Measurements from ENCODE around the gene FHIT. TPM values are rescaled to one million over a fixed set of nuclear protein-coding genes. Genes with fewer than 3 reads are reported as not detected.

FHIT gene
- total and polyA plus RNA-seq, 9 donors, result 5.1 to 11.8 (median 9.5) TPM

DNA sequence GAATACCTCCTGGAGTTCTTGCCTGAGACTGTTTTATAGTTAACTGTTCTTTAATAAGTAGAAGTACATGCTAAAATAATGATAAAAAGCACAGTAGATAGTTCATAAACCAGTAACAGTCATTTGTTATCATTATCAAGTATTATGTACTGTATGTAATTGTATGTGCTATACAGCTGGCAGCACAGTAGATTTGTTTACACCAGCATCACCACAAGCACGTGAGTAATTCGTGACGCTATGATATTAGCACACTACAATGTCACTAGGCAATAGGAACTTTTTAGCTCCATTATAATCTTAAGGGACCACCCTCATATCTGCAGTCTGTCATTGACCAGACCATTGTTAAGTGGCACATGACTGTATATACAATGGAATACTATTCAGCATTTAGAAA lies 534.7 kb downstream of the FHIT start:
- no peak overlapping the region for H3K4me3 ChIP-seq
- TF ChIP-seq, protein P1, sequence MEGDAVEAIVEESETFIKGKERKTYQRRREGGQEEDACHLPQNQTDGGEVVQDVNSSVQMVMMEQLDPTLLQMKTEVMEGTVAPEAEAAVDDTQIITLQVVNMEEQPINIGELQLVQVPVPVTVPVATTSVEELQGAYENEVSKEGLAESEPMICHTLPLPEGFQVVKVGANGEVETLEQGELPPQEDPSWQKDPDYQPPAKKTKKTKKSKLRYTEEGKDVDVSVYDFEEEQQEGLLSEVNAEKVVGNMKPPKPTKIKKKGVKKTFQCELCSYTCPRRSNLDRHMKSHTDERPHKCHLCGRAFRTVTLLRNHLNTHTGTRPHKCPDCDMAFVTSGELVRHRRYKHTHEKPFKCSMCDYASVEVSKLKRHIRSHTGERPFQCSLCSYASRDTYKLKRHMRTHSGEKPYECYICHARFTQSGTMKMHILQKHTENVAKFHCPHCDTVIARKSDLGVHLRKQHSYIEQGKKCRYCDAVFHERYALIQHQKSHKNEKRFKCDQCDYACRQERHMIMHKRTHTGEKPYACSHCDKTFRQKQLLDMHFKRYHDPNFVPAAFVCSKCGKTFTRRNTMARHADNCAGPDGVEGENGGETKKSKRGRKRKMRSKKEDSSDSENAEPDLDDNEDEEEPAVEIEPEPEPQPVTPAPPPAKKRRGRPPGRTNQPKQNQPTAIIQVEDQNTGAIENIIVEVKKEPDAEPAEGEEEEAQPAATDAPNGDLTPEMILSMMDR (IDR thresholded peaks at IDR 0.05), result no peak
- no peak for DNase-seq
- H3K27me3 ChIP-seq, result no peaks in the 10 kb centered on the region
- H3K27ac ChIP-seq, result no peak overlapping the region
- 92 to 95% (median 94%) methylated on average over 3 of the region's 3 CpGs for WGBS, 3 donors
- no peaks in the 10 kb centered on the region for H3K36me3 ChIP-seq
- intact Hi-C loops (cut with DNase I), result no loop called here
- H3K4me1 ChIP-seq (ENCODE audit: insufficient read depth), result peaks cover 2% of the 10 kb centered on the region
- no peaks in the 10 kb centered on the region for H3K9me3 ChIP-seq

DNA sequence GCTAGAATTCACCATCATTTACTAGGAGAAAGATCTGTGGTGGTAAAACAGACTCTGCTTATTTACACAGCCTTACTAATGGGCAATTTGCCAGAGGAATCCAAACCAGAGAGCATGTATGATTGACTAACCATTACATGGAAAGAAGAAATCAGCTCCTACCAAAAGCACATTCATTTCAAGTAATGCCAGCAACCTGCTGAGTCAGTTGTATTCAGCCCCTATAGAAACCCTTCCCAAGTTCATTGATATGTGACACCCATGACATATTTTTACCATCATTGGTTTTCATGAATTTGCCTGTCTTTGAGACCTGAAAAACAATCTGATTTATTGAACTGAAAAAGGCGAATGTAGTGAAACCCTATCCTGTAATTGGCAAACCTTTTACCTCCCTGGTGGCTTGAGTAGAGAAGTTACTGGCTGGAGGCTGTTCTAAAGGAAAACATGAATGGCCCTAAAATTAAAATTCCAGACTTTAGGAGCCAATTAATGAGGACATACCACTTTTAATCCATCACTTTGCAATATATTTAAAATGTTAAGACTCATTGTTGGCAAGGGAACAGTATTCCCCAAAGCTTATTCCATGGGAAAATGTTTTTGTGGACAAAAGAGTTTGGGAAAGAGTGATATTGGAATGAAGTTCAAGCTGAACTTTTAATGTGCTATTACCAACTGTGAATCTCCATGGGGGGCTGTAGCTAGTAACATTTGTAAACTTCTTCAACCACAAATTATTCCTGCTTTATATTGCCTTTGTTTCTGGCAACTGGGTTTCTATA lies 542.9 kb downstream of the FHIT start:
- no peak for DNase-seq
- intact Hi-C loops (cut with DNase I), result no loop called here
- Histone ChIP-seq H3K4me1 (ENCODE audit: insufficient read depth) (no peaks in the 10 kb centered on the region), H3K27me3 (no peaks in the 10 kb centered on the region), H3K9me3 (no peaks in the 10 kb centered on the region), H3K27ac (no peak overlapping the region), H3K36me3 (no peaks in the 10 kb centered on the region), H3K4me3 (no peak overlapping the region)
- 66 to 91% (median 82%) methylated on average over 1 of the region's 1 CpG for WGBS, 3 donors
- TF ChIP-seq POLR2A (IDR thresholded peaks at IDR 0.05), result no peak
- TF ChIP-seq EP300 (IDR thresholded peaks at IDR 0.05), result no peak
- TF ChIP-seq, protein P1 (IDR thresholded peaks at IDR 0.05), result no peak

DNA sequence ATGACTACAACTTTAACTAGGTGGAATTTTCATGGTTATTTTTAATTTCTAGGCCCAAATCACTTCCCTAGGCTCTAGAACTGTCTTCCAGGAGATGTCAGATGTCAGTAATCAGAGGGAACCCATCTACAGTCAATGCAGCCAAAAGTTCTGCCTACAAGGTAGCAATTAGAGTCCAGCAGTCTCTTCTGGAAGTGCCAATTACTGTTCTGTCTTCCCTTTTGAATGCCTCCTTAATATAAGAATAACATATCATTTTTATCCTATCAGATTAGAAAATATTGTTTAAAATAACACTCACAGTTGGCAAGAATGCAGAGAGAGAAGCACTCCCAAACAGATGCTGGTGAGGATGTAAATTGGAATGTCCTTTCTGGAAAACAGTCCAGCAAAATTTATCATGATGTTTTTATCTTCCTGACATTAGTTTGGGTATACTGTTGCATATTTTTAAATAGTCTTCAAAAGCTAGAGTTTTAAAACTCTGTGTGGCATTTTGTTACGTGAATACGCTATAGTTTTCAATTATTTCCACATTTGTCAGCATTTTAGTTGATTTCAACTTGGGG lies 543.7 kb downstream of the FHIT start:
- Histone ChIP-seq H3K4me3 (no peak overlapping the region), H3K9me3 (no peaks in the 10 kb centered on the region), H3K36me3 (no peaks in the 10 kb centered on the region), H3K27ac (no peak overlapping the region), H3K27me3 (no peaks in the 10 kb centered on the region), H3K4me1 (ENCODE audit: insufficient read depth) (no peaks in the 10 kb centered on the region)
- no peak for DNase-seq
- TF ChIP-seq POLR2A (IDR thresholded peaks at IDR 0.05) (no peak), EP300 (IDR thresholded peaks at IDR 0.05) (no peak)
- TF ChIP-seq, protein P1 (IDR thresholded peaks at IDR 0.05), result no peak
- intact Hi-C loops (cut with DNase I), result no loop called here
- WGBS, 3 donors, result 55 to 77% (median 60%) methylated on average over 2 of the region's 2 CpGs

DNA sequence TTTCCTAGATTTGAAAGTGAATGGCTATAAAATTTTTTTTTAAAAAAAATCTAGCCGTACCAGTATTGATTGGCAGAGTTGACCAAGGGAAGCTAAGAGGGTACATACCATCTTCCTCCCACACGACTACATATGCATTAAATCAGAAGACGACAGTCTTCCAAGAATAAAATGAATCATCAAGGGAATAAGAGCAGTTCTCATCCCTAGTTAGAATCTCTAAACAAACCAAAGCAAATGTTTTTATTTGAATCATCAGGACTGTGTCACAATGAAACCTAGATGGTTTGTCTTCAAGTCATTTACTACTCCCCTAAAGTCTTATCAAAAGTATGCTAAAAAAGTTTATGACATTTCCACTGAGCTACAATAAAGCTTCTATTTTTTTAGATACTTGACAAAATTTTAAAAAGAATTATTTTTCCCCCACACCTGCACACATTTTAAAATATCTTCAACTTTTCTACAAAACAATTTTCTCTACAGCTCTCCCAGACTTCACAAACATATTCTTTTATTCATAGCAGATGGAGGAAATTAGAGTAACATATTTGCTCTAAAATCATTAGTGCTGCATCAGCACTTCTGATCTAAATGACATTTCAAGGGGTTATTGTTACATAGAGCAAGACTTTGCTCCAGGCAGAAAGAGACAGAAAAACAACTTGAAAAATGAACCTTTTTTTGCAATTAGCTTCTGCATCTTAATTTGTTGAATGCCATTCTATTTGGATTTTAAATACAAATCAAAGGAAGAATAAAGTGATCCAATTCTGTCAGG lies 547.1 kb downstream of the FHIT start:
- no peak for DNase-seq
- no peak overlapping the region for H3K27ac ChIP-seq
- H3K4me3 ChIP-seq, result no peak overlapping the region
- intact Hi-C loops (cut with DNase I), result no loop called here
- no peaks in the 10 kb centered on the region for H3K36me3 ChIP-seq
- no peaks in the 10 kb centered on the region for H3K9me3 ChIP-seq
- WGBS, 3 donors, result 67 to 82% (median 80%) methylated on average over 3 of the region's 3 CpGs
- TF ChIP-seq EP300 (IDR thresholded peaks at IDR 0.05) (no peak), POLR2A (IDR thresholded peaks at IDR 0.05) (no peak)
- TF ChIP-seq, protein P1 (IDR thresholded peaks at IDR 0.05), result no peak
- no peaks in the 10 kb centered on the region for H3K4me1 ChIP-seq (ENCODE audit: insufficient read depth)
- H3K27me3 ChIP-seq, result no peaks in the 10 kb centered on the region

Measured in ovary (tissue), 9 donors.